C4-2B (cell line): ENCODE results near the gene TNNI3K.

Source experiments
- H3K27ac ChIP-seq: fragments of 450-650 bp; 2 replicates; pipeline ENCODE4 v1.5.1; 2017
- ZFX ChIP-seq: fragments of 450-650 bp; IDR thresholded peaks from 2 replicates; pipeline ENCODE4 v1.6.1; 2017
- TF ChIP-seq, protein P1 (sequence below): fragments of 450-650 bp; conservative IDR thresholded peaks from 2 replicates; pipeline ENCODE4 v1.5.1; 2017; ENCODE audit warnings: mild to moderate bottlenecking

TNNI3K gene

DNA sequence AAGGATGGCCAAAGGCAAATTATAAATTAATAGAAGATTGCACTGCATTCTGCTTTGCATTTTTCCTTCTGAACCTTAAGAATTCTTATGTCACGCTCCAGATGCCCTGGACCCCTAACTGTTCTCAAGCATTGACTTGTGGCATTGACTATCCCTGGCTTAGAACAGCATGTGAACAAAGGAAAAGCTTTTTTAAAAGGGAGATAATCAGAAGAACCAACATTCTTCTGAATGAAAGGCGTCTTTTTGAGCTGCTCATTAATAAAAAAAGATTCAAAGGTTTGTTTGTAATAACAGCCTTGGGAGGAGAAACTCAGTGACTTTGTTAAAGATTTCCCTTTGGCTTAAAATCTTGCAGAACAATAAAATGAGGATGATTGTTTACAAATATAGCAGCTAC is 105.5 kb downstream of the TNNI3K start:
- TF ChIP-seq, protein P1, sequence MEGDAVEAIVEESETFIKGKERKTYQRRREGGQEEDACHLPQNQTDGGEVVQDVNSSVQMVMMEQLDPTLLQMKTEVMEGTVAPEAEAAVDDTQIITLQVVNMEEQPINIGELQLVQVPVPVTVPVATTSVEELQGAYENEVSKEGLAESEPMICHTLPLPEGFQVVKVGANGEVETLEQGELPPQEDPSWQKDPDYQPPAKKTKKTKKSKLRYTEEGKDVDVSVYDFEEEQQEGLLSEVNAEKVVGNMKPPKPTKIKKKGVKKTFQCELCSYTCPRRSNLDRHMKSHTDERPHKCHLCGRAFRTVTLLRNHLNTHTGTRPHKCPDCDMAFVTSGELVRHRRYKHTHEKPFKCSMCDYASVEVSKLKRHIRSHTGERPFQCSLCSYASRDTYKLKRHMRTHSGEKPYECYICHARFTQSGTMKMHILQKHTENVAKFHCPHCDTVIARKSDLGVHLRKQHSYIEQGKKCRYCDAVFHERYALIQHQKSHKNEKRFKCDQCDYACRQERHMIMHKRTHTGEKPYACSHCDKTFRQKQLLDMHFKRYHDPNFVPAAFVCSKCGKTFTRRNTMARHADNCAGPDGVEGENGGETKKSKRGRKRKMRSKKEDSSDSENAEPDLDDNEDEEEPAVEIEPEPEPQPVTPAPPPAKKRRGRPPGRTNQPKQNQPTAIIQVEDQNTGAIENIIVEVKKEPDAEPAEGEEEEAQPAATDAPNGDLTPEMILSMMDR: no peak
- TF ChIP-seq ZFX: no peak
- H3K27ac ChIP-seq: no peak overlapping the region

- no peak for TF ChIP-seq ZFX
- TF ChIP-seq, protein P1: no peak
- no peak overlapping the region for H3K27ac ChIP-seq
These were observed 106.6 kb downstream of the TNNI3K start for GRCh38 chr1:74341702-74342339.

DNA sequence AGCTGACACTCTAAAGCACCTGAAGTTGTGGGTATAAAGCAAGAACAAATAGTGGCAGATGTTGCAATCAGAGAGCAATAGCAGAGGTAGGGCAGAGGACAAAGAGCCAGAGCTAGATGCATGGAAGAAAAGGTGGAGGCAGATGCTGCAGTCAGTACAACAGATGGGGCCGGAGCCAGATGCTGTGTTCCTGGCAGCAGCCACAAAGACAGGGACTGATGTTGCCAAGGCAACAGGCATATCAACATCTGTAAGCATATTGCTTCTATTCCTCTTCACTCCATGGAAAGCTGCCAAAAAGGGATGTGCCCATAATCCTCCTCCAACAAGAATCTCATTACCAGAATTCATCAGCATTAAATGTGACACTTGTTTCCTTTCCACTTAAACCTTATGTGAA is 108.0 kb downstream of the TNNI3K start:
- no peak for TF ChIP-seq ZFX
- TF ChIP-seq, protein P1: no peak
- no peak overlapping the region for H3K27ac ChIP-seq

DNA sequence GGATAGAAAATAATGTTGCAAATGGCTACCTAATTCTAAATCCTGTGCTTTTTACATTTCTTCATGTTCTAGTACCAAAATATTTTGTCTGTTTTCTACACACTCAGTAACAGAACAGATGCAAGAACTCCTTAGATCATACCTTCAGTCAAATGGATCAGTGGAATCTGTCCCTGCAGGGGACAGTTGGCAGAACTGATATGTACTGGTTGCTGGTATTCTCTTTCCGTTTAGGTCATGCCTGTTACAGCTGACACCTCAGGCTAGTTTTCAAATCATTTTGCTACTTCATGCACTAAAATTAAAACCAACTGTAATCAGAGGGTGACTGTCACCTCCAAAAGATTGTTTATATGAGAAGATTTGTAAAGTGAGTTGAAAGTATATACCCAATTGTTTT is 109.2 kb downstream of the TNNI3K start:
- no peak overlapping the region for H3K27ac ChIP-seq
- TF ChIP-seq ZFX: no peak
- TF ChIP-seq, protein P1: no peak

- no peak overlapping the region for H3K27ac ChIP-seq
- TF ChIP-seq, protein P1: no peak
- no peak for TF ChIP-seq ZFX
These were observed 121.3 kb downstream of the TNNI3K start for GRCh38 chr1:74356493-74356892.

DNA sequence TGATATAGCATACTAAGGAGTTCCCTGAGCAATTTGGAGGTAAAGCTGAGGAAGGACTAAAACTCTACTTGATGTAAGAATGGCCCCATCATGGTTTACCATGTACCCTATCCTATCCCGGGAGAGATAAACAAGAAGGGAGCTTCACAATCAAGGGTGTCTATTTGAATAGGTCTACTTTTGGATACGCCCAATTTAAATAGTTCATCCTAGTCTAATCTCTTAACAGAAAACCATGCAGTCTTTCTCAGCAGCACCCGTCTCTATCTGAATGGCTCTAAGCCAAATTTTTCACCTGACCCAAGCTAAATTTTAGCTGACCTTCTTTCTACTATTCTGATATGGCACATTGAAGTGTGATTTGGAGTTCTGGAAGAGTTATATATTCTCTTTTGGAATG is 122.0 kb downstream of the TNNI3K start:
- no peak overlapping the region for H3K27ac ChIP-seq
- TF ChIP-seq, protein P1: no peak
- no peak for TF ChIP-seq ZFX

- H3K27ac ChIP-seq: no peak overlapping the region
- TF ChIP-seq, protein P1: no peak
- TF ChIP-seq ZFX: no peak
These were observed 122.6 kb downstream of the TNNI3K start for GRCh38 chr1:74357756-74358155.
